Endometrial microvascular endothelial cells (primary cell): ENCODE results near the gene CYP26B1. TPM values are rescaled to one million over a fixed set of nuclear protein-coding genes. Genes with fewer than 3 reads are reported as not detected.

Experiments used
- in situ Hi-C: cut with HindIII; loops from 2 replicates; pipeline ENCODE4 v1.10.0; 2017; ENCODE audit warnings: low sequenced_read_pairs, low pct_unique_long_range_greater_than_20kb; ENCODE audit errors: inconsistent ontology term
- total RNA-seq: library from RNA; depleted of rRNA; stranded (reverse); fragments of >200 nt; gene quantifications from one replicate; pipeline ENCODE4 v1.2.3, GENCODE V29; 2015; ENCODE audit errors: inconsistent ontology term

Gene CYP26B1
- total RNA-seq, 1 donor from 2014 or later, result 11.7 TPM

GRCh38 chr2:72115110-72116080 lies 32.3 kb downstream of the CYP26B1 start:
- in situ Hi-C loops, result no loop called here

GRCh38 chr2:72114693-72115051 lies 33.0 kb downstream of the CYP26B1 start:
- in situ Hi-C loops, result no loop called here

- in situ Hi-C loops, result no loop called here
Measured at GRCh38 chr2:72113847-72114692, 33.6 kb downstream of the CYP26B1 start.

GRCh38 chr2:72112981-72113846 lies 34.4 kb downstream of the CYP26B1 start:
- in situ Hi-C loops, result no loop called here

GRCh38 chr2:72112401-72112800 lies 35.3 kb downstream of the CYP26B1 start:
- in situ Hi-C loops, result no loop called here

GRCh38 chr2:72111061-72111460 lies 36.6 kb downstream of the CYP26B1 start:
- in situ Hi-C loops, result no loop called here

GRCh38 chr2:72109904-72110303 lies 37.8 kb downstream of the CYP26B1 start:
- in situ Hi-C loops, result no loop called here

GRCh38 chr2:72109291-72109690 lies 38.4 kb downstream of the CYP26B1 start:
- in situ Hi-C loops, result no loop called here

GRCh38 chr2:72108121-72108520 lies 39.5 kb downstream of the CYP26B1 start:
- in situ Hi-C loops, result no loop called here

GRCh38 chr2:72106978-72107377 lies 40.7 kb downstream of the CYP26B1 start:
- in situ Hi-C loops, result no loop called here

- in situ Hi-C loops, result no loop called here
Measured at GRCh38 chr2:72104821-72105588, 42.7 kb downstream of the CYP26B1 start.

GRCh38 chr2:72103690-72104089 lies 44.0 kb downstream of the CYP26B1 start:
- in situ Hi-C loops, result no loop called here

GRCh38 chr2:72103161-72103560 lies 44.5 kb downstream of the CYP26B1 start:
- in situ Hi-C loops, result no loop called here

- in situ Hi-C loops, result no loop called here
Measured at GRCh38 chr2:72098935-72099334, 48.7 kb downstream of the CYP26B1 start.

- in situ Hi-C loops, result no loop called here
Measured at GRCh38 chr2:72097276-72097675, 50.4 kb downstream of the CYP26B1 start.

- in situ Hi-C loops, result no loop called here
Measured at GRCh38 chr2:72096181-72096580, 51.5 kb downstream of the CYP26B1 start.

GRCh38 chr2:72095364-72095763 lies 52.3 kb downstream of the CYP26B1 start:
- in situ Hi-C loops, result no loop called here

- in situ Hi-C loops, result no loop called here
Measured at GRCh38 chr2:72094701-72095100, 53.0 kb downstream of the CYP26B1 start.
